ENCODE results near the gene ATP2B2.

DNA sequence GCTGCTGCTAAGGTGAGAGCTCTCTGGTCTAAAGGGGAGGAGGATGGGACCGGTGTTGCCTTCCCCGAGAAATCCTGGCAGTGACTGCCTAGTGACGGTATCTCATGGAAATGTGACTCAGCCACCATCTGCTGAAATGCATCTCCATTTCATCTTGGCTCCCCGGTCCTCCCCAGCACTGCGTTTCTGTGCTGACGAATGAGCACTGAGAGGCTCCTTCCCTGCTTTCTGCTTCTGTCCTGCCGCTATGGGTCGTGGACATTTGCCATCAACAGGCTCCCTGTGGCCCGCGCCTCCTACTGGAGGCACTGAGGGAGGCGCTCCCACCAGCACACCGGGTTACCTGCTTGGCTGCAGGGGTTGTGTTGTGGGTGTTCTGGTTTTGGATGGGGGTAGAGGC lies 170.9 kb downstream of the ATP2B2 start:
- TF ChIP-seq, protein P1, sequence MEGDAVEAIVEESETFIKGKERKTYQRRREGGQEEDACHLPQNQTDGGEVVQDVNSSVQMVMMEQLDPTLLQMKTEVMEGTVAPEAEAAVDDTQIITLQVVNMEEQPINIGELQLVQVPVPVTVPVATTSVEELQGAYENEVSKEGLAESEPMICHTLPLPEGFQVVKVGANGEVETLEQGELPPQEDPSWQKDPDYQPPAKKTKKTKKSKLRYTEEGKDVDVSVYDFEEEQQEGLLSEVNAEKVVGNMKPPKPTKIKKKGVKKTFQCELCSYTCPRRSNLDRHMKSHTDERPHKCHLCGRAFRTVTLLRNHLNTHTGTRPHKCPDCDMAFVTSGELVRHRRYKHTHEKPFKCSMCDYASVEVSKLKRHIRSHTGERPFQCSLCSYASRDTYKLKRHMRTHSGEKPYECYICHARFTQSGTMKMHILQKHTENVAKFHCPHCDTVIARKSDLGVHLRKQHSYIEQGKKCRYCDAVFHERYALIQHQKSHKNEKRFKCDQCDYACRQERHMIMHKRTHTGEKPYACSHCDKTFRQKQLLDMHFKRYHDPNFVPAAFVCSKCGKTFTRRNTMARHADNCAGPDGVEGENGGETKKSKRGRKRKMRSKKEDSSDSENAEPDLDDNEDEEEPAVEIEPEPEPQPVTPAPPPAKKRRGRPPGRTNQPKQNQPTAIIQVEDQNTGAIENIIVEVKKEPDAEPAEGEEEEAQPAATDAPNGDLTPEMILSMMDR (IDR thresholded peaks at IDR 0.05): no peak
- TF ChIP-seq POLR2A (IDR thresholded peaks at IDR 0.05): no peak
